EL (cell line): ENCODE measurements around the gene HAP1.
"Not testable (repeated sequence)": the region's sequence is repeated elsewhere in the genome, so short reads cannot be mapped to it uniquely, and the experiment has no call there.

Experiments
- DNase-seq: peaks from one replicate; pipeline ENCODE4 v3.0.0-alpha.2; 2016

The HAP1 gene, protein sequence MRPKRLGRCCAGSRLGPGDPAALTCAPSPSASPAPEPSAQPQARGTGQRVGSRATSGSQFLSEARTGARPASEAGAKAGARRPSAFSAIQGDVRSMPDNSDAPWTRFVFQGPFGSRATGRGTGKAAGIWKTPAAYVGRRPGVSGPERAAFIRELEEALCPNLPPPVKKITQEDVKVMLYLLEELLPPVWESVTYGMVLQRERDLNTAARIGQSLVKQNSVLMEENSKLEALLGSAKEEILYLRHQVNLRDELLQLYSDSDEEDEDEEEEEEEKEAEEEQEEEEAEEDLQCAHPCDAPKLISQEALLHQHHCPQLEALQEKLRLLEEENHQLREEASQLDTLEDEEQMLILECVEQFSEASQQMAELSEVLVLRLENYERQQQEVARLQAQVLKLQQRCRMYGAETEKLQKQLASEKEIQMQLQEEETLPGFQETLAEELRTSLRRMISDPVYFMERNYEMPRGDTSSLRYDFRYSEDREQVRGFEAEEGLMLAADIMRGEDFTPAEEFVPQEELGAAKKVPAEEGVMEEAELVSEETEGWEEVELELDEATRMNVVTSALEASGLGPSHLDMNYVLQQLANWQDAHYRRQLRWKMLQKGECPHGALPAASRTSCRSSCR

DNA sequence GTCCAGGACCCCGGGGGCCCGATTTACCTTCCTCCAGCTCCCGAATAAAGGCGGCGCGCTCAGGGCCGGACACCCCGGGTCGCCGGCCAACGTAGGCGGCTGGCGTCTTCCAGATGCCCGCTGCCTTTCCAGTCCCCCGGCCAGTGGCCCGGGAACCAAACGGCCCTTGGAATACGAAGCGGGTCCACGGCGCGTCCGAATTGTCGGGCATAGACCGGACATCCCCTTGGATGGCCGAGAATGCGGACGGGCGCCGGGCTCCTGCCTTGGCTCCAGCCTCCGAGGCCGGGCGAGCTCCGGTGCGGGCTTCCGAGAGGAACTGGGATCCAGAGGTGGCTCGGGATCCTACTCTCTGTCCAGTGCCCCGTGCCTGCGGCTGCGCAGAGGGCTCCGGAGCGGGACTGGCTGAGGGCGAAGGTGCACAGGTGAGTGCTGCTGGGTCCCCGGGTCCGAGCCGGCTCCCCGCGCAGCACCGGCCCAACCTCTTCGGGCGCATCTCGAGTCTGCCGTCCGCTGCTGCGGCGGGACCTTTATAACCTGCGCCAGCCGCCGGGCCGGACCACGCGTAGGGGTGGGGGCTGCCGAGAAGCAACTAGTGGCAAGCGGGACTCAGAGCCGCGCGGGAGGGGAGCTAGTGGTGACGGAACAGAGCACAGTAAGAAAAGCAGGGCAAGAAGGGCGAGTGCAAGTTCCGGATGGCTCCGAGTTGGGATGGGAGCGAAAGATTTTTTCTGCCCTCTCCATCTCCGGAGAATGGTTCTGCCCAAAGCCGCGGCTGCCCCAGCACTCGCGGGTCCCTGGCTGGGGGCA, at the start of gene HAP1:
TSS of gene HAP1 (minus strand) at position 505 of the 810 bp plus-strand sequence. CDS start at position 496, 9 bp downstream.
- DNase-seq, result peak; percentile 46

DNA sequence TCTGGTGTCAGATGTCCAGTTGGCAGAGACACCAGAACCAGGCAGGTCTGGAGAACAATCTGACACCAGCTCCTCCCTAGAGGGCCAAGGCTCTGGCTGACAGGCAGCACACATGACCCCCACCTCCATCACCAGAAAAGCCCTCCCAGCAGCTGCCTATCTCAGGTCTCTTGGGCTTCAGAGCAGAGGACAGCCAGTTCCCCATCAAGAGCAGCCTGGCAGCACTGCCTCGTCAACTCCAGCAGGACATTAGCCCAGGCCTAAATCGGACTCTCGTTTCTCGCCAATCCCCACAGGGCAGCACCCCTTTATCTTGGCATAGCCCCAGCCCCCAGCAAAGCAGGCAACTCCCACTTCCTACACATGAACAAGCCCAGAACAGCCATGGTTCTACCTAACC, 47.7 kb upstream of the HAP1 start:
- DNase-seq, result no peak

DNA sequence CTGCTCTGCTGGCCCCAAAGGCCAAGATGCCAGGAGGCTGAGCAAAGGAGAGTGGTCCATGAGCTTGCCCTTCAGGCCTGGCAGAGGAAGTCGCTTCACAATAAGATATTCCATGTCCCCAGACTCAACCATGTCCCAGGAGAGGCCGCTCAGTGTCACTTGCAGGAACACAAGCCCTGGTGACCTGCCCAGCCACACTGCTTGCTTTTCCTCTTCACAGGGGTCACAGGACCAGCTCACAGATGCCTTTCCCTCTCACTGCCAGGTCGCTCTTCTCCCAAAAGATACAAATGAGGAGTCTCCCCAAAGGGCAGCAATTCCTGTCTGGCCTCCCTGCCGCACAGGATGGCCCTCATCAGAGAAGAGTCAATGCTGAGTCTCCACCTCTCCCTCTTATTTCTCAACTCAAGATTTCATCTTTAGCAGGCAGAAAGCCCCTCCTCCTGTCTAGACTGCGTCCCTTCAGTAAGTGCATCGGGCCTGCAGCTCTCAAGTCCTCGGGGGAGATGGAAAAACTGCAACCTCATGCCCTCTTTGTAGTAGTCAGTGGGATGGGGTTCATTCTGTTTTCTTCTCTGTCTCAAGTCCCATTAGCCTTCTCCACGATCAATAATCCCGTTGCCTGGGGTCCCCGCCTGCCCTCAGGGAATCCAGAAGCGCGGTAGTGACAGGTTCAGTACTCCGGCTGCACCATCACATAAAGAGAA, 47.1 kb upstream of the HAP1 start:
- DNase-seq, result no peak

DNA sequence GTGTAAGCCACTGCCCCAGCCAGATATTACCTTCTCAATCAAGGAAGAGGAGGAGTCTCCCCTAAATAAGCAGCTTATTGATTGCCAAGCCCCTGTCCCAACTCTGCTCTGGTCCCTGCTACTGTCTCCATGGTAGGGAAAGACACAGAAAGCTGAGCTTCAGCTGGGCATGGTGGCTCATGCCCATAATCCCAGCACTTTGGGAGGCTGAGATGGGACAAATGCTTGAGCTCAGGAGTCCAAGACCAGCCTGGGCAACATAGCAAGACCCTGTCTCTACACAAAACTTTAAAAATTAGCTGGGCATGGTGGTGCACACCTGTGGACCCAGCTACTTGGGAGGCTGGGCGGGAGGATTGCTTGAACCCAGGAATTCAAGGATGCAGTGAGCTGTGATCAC, 45.5 kb upstream of the HAP1 start:
- no peak for DNase-seq

DNA sequence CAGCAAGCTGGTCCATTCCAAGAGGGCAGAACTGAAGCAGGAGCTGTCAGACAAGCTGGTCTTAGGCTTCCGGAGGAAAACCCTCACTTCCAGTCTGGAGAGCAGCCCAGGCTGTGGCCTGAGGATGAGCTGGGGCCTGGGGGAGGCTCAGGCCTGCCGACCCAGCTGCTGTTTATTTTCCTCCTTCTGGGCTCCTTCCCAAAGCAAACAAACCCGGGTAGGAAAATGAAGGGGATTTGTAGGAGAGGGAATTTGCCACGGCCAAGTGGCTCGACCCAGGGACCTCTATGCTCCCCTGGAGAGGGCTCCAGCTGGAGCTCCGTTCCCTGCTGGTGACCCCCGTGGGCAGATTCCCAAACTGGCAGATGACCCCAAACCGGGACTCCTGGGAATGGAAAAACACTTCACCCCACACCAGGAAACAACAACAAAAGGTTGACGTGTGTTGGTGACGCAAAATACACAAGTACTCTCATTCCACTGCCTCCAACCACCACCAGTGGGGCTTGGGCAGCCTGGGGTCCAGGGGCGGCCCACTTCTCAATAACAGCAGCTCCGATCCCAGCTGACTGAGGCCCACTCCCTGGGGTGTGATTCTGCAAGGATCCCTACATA, 43.2 kb upstream of the HAP1 start:
- peak; percentile 91 for DNase-seq

DNA sequence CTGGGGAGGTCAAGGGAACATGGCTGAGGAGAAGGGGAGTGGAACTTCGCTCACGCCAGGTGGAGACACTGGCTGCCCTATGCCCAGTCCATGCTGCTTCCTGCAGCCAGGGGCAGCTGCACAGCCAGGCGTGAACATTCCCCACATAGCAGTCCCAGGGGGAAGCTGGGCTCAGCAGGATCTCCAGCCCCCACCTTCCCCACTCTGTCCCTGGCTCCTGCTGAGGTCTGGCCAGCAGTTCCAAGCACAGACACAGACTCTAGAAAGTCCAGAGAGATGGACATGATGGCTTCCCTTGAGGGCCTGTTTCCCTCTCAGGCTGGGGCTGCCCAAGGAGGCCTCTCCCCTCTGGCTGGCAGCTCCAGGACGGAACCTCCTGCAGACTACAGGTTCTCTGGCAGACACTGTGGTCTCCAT, 42.7 kb upstream of the HAP1 start:
- no peak for DNase-seq

DNA sequence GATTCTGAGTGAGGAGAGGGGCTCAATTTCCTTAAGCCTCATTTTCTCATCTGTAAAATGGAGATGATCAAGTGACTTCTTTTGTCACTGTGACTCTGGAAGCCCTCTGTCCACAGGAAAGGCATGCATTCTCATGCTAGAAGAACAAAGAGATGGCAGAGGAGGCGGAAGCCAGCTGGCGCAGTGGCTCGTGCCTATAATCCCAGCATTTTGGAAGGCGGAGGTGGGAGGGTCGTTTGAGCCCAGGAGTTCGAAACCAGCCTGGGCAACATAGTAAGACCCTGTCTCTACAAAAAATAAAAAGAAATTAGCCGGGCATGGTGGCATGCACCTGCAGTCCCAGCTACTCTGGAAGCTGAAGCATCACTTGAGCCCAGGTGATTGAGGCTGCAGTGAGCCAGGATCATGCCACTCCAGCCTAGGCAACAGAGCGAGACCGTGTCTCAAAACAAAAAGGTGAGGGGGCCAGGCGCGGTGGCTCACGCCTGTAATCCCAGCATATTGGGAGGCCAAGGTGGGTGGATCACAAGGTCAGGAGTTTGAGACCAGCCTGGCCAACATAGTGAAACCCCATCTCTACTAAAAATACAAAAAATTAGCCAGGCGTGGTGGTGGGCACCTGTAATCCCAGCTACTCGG, 41.9 kb upstream of the HAP1 start:
- DNase-seq, result not testable (repeated sequence)

DNA sequence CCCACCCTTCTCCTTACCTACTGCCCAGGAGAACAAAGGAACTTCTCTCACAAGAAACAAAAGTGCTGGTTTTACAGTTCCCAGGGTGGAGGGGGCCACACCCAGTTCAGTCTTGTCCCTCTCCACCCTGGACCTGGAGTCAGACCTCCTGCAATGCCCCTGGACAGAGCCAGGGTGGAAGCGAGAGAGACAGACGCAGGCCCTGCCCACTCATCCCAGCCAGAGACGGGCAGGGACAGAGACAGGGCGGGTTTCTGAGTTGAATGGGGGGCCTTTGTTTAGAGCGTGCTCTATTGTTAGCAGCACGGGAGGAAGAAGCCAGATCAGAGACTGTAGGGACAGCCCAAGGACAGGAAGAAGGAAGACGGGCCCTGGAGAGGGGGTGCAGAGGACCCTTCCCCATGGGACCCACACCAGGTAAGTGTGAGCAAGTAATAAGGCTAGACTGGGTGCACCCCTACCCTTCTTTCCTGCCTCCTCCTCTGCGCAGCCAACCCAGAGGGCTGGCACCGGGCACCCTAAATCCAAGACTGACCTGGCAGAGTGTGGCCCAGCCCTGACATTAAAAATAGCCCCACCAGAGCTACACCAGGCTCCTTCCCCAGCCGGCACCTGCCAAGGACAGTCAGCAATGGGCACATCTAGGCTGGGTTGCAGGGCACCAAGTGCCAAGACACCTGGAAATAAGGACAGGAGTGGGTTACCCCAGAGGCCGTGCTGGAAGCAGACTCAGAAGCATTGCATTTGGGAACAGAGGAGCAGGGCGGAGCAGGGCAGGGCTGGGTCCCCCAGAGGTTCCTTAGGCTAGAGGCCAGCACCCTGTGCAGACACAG, 41.2 kb upstream of the HAP1 start:
- no peak for DNase-seq

DNA sequence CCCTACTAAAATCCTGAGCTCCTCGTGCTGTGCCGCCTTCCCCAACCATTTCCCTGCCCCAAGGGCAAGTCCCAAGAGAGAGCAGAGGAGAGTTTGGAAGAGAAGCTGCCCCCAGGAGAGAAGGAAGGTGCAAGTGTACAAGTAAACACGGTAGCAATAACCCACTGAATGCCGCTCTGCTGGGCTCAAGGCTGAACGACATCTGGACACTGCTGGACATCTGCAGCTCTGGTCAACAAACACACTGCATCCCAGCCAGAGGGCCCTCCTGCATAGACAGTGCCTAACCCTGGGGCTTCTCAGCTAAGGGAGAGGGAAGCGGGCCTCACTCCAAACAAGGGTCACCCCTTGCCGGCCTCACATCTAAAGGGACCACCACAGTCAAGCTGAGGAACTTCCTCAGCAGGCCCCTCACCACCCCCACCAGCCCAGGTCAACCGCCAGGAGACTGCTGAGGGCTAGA, 39.3 kb upstream of the HAP1 start:
- DNase-seq, result no peak

DNA sequence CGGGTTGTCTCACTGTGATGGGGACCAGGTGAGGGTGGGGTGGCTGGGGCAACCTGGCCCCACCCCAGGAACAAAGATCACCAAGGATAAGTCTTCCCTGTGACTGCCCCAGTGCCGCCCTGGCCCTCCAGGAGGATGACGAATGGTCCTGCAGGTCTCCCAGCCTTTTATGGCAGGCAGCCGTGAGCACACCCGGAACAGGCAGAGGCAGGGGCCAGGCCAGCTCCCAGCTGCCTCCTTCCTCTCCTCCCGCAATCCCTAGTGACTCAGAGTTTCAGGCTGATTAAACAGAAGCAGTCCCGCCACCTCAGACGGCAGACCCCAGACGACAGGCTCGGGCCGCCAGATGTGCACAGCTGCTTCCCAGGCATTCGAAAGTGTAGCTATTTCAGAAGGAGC, 38.7 kb upstream of the HAP1 start:
- peak; percentile 86 for DNase-seq

DNA sequence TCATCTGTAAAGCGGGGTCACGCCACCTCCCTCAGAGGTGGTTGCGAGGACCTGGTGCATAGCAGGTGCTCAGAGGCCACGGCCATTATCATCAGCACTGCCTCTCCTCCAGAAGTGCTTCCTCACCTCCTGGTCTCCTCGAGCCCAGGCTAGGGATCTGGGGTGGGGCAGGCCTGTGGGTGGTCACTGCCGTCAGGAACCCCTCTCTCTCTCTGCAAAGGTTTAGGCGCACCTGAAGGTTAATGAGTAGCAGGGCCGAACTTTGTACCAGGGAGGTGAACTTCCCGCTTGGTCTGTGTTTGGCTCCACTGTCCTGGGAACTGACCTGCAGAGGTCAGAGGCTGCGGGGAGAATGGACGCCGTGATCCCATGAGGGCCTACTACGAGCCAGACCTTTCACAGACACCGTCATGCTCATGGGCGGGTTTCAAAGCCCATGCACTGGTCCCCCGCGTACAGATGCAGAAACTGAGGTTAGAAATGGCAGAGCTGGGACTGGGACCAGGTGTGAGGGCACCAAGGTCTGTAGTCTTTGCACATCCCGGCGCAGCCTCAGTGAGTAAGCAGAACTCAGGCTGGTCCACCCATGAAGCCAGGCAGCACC, 38.2 kb upstream of the HAP1 start:
- DNase-seq, result no peak

DNA sequence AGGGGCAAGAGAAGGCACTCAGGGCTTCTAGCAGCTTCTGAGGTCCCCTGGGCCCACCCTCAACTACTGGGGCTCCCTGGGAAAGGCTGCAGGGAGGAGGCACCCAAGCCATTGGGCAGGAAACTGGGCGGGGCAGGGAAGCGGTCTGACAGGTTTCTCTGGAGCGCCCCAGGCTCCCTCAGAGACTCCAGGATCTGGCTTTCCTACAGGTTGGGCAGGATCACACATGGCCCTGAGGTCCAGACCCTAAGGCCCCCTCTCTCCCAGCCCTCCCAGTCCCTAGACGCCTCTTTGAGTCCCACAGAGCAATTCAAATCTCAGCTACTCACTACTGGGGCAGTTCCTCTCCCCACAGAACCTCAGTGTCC, 37.8 kb upstream of the HAP1 start:
- no peak for DNase-seq

DNA sequence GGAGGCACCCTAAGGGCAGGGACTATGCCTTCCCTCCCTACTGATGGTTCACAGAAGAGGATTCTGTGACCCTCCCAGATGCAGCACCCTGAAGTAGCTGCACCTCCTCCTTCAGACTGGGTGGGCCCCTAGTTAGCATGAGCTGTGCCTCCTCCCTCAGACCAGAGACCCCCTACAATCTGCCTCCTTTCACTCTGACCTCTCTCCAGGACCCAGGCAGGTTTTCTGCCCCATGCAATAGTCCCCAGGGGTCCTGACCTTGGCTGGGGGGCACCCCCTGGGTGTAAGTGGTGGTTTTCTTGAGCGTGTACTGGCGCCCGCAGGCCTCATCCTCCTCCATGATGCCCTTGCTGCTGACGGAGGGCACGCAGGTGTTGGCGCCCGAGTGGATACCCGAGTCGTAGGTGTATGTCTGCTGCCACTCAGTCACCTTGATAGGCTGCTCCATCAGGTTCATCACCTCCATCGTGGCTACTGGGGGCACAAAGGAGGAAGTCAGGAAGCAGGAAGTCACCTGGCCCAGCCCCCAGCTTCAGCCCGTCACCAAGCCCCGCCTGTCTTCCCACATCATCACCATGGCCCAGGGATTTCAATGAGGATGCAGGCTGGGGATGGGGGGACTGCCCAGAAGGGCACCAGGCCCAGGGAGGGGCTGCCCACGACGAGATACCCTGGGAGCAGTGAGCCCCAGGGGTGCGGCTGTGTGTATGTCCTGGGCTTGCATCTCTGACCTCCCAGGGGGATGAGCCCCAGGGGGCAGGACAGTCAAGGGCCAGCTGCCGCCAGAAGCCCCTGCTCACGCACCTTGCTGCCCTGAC, 37.2 kb upstream of the HAP1 start:
- no peak for DNase-seq

DNA sequence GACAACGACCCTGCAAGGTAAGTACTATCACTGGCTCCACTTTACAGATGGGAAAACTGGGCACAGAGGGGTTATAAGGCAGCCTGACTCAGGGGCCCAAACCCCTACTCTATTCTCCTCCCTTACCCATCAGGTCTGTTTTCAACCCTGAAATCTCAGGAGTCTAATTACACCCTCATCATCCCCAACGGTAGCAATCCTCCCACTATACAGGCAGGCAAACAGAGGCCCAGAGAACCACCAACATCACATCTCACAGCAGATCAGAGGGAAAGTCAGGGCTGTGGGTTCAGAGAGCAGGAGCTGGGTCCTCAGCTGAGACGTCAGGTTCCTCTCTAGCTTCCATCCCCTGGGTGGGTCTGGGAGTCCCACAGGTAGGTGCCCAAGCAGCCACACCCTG, 35.5 kb upstream of the HAP1 start:
- no peak for DNase-seq

DNA sequence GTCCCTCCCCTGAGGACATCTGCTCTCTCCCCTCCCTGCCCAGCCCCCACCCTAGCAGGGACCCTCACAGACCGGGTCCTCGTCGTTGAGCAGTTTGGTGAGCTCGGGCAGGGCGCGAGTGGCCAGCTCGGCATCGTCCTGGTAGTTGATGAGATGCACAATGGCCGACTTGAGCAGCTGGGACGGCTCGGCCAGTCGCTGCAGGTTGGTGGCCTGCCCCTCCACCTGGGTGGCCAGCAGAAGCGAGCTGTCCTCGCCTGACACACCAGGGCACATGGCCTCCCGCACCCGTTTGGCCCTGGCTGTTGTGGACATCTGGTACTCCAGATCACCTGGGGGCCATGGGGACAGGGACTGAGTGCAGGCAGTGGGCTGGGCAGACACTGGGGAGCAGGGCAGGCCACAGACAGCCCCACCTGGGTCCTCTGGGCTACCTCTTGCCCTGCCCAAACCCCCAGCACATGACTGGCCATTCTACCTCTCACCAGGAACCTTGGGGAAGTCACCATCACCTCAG, 35.0 kb upstream of the HAP1 start:
- no peak for DNase-seq

DNA sequence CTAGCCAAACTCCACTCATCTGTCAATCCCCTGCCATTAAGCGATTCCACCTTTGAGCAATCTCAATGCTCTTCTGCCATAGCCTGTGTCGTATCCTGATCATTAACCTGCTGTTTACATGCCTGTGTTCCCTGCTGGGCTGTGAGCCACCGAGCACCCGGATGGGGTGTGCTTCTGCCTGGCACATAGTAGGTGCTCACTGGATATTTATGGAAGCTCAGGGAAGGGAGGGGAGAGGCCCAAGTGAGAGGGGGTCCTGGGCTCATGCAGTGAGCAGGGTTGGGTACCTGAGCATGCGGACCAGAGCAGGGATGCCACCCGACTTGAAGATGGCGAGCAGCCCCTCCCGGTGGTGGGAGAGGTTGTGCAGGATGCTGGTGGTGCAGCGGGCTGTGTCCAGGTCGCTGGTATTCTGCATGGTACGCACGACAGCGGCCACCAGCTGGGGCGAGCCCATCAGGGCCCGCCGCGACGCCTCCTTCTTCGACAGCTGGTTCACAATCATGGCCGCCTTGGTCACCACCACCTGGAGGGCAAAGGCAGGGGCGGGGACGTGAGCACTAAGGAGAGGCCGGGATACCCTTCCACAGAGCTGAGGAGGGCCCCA, 34.3 kb upstream of the HAP1 start:
- DNase-seq, result no peak

DNA sequence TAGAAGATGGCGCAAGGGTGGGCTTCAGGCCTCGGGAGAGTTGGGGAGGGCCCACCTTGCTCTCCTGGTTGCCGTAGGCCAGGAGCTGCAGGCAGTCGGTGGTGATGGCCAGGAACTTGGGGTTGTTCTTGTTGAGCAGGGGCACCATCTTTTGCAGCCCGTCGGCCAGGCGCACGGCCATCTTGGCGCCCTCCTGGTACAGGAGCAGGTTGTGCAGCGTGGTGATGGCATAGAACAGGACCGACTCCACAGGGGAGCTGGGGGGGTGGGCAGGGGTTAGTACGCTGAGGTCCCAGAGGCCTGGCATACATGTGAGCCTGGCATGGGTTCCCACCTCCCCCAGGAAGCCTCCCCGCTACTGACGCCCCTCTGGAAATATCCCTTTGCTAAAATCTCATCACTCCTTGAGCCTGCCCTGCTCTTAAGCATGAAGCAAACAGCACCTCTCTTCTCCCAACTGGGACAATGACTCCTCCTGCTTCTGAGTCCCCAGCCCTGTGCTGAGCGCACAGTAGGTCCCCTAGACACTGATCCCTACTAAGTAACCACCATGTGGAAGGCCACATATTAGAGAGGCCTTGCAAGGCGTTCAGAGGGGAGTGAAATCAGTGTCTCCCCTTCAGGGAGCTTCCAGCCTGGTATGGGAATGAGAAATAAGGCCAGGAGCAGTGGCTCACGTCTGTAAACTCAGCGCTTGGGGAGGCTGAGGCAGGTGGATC, 33.0 kb upstream of the HAP1 start:
- no peak for DNase-seq

DNA sequence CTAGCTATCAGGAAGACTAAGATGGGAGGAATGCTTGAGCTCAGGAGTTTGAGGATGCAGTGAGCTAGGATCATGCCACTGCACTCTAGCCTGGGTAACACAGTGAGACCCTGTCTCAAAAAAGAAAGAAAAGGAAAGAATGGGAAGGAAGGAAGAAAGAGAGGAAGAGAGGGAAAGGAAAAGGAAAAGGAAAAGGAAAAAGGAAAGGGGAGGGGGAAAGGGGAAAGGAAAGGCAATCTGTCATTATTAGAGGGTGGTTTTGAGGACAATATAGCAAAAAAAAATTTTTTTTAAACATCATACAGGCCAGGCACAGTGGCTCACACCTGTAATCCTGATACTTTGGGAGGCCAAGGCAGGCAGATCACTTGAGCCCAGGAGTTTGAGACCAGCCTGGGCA, 31.7 kb upstream of the HAP1 start:
- no peak for DNase-seq
